HG02973 (cell line): ENCODE measurements around the gene ANKS1B.

ENCODE experiments used
- ATAC-seq: cut with Tn5 transposase; IDR thresholded peaks from one replicate; pipeline ENCODE4 v1.9.1; 2021; ENCODE audit warnings: moderate library complexity; ENCODE audit not compliant: unreplicated experiment

The ANKS1B gene

DNA sequence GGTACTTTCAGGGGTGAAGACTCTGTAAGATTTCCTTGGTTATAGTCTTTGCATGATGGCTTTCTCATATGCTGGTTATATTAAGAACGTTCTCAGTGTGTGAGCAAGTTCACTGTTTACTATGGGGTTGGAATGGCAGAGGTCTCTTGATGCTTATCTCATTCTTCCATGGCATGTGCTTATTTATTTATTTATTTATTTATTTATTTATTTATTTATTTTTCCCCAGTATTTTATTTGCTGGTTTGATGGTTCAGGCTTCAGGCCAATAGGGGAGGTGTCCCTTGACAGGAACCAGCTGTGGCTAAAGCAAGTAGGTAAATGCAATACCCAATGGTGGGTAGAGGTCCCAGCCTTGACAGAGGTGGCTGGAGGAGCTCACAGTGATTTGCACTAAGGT is 498.5 kb downstream of the ANKS1B start:
- ATAC-seq: no peak

DNA sequence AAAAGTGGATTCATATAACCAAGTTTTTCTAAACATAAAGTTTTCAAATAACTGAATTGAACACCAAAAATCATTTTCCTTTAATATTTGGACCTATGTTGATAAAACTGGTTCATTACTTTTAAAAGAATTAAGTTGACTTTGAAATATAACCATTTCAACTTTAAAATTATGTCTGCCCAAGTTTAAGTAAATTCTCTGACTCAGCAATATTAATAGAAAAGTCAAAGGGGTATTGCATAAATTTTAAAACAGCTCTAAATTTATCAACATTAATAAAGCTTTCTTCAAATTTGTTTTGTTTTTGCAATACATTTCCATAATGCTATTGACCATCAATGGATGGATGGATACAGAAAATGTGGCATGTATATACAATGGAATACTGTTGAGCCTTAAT is 505.6 kb downstream of the ANKS1B start:
- ATAC-seq: no peak

DNA sequence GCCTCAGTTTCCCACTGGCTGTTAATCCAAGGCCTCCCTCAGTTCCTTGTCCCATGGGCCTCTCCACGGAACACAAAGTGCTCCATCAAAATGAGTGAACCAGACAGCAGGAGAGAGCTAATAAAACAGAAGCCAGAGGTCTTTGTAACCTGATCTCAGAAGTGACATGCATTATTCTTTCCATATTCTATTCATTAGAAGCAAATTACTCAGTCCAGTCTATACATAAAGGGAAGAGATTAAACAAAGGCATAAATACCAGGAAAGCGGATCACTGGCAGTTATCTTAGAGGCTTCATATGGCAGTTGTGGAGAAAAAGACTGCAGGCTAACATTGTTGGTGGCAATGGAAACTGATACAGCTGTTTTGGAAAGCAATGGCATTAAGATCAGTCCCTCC is 507.8 kb downstream of the ANKS1B start:
- no peak for ATAC-seq

DNA sequence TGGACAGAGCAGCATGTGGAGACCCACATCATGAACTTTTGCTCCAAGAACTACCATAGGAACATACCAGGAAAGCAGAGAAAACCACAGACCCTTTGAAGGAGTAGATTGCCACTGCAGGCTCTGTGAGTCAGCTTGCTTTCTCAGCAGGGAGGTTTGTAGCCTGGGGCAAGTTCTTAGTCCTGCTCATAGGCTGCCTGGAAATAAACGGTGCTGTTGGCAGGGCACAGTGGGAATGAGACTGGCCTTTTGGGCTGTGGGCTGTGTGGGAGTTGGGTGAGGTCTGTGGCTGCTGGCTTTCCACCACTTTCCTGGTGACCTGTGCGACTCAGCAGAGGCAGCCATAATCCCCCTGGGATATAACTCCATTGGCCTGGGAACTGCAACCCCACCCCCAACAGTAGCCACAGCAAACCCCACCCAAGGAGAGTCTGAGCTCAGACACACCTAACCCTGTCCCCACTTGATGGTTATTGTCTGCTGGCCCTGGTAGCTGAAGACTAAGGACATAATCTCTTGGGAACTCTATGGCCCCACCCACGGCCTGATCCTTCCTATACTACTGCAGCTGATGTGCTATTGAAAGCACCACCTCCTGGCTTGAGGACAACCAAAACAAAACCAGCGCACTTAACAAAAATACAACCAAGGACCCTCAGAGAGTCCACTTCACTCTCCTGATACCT is 529.2 kb downstream of the ANKS1B start:
- no peak for ATAC-seq

GRCh38 chr12:99454539-99455172 is 530.1 kb downstream of the ANKS1B start:
- no peak for ATAC-seq

GRCh38 chr12:99453836-99454538 is 530.7 kb downstream of the ANKS1B start:
- ATAC-seq: peak; percentile 61

DNA sequence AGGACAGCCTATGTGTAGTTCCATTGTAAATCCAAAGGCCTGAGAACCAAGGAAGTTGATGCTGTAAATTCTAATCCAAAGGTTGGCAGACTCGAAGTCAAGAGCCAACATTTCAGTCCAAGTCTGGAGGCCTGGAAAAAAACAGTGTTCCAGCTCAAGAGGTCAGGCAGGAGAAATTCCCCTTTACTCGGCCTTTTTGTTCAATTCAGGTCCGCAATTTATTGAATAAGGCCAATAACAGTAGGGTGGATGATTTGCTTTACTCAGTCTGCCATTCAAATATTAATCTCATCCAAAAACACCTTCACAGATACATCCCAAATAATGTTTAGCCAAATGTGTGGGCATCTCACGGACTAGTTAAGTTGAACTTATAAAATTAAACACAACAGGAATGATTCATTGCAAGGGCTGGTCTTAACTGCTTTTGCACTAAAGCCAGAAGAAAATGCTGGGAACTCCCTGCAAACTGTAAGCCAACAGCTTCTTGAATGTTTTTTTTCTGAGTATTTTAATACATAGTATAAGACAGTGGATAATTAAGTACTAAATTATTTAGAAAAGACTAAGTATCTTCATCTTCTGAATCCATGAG is 534.6 kb downstream of the ANKS1B start:
- ATAC-seq: no peak

GRCh38 chr12:99444859-99445316 is 539.8 kb downstream of the ANKS1B start:
- ATAC-seq: peak; percentile 70

GRCh38 chr12:99442758-99443157 is 542.0 kb downstream of the ANKS1B start:
- no peak for ATAC-seq

GRCh38 chr12:99439399-99439798 is 545.3 kb downstream of the ANKS1B start:
- no peak for ATAC-seq

DNA sequence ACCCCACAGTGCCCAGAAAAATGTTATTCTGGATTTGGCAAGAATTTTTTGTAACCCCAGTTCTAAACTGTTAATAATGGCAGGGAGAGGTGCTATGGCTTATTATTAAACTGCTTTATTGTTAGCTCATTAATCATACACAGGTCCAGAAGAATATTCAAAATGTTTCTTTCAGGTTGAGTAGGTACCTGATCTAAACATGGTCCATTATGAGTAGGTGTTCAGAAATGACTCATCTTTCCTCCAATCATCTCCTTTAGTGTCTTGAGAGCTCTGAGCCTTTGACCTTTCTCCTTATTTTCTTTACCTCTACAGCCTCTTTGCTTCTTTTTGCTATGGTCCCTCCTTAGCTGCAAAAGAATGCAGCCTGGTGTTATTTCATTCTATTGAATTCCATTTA is 548.2 kb downstream of the ANKS1B start:
- ATAC-seq: peak; percentile 99

DNA sequence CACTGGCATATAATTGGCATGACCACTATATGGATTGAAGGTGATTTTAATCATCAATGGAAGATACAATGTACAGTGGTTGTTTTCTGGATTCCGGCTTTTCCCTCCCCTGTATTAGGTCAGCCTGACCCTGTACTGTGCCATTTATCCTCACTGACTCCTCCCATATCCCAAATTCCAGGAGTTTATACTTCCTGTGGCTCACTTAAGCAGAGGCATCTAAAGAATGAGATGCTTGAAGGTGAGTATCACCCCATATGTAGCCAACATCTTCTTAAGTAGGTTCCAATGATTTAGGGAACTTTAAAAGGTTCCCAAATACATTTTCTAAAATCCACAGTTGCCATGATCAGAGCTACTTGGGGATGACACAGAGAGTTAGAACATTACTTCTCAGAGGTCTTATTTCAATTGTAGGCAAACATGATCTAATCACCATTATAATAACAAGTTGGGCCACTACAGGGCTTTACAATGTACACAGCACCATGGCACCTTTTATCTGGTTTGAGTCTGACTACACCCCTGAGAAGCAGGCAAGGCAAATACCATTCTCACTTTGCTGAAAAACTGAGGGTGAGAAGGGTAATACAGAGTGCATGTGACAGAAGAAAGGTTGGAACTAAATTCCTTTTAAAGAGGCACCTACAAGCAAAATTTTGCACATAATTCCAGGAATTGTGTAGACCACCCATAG is 549.5 kb downstream of the ANKS1B start:
- ATAC-seq: no peak

DNA sequence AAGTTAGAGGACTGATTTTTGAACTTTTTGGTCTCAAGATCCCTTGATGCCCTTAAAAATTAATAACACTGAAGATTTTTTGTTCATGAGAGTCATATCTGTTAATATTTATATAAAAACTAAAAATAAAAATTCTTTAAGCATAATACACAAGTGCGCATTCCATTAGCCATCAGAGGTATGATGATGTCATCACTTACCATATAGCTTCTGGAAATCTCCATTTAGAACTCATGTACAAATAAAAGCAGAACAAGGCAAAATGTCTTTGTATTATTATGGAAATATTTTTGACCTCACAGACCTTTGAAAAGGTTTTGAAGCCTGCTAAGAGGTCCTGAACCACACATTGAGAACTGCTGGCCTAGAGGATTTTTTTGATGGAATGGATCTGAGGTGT is 551.6 kb downstream of the ANKS1B start:
- no peak for ATAC-seq

DNA sequence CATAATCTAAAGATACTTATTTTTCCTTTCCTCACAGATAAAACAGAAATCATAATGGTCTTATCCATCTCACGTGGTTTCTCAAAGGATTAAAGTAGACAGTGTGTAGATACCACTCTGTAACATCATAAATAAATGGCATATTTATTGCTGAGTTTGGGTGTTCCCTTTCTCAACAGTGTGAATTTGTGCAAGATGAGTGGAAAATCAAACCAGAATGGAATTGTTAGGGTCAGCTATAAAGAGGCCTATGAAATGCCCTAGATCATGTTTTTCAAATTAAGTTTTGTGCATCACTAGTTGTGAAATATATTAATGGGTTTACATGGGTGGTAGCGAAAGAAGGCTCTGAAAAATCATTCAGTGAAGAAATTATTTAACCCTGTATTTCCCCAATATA is 553.5 kb downstream of the ANKS1B start:
- ATAC-seq: no peak

DNA sequence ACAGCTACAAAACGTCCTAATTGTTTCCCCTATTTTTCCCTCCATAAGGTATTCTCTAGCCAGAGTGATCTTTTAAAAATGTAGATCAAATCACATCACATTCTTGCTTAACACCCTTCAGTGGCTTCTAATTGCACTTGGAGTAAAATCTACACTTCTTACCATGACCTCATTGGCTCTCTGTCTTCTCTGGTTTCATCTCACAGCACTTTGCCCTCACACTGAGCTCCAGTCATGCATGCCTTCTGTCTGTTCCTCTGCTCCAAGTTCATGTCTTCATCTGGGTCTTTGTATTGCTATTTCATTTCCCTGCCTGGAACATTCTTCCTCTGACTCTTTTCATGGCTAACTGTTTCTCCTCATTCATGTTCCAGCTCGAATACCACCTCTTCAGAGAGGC is 557.6 kb downstream of the ANKS1B start:
- ATAC-seq: no peak

GRCh38 chr12:99418379-99418778 is 566.4 kb downstream of the ANKS1B start:
- ATAC-seq: no peak

DNA sequence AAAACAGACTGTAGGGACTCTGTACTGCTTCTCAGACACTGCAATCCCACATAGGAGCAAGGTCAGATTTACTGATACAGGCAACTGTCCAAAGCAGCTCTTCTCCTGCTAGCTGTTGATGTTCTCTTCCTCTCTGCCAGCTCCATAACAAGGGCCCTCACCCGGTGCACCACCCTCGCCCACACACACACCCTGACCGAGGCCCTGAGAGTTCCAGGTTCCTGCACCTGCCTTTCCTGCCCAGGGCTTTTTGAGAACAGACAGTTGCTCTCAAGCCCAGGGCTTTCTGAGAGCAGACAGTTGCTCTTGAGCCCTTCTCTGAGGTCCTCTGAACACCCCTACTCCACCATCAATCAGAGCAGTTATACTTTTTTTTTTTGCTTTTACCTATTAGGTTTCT is 571.0 kb downstream of the ANKS1B start:
- ATAC-seq: no peak

DNA sequence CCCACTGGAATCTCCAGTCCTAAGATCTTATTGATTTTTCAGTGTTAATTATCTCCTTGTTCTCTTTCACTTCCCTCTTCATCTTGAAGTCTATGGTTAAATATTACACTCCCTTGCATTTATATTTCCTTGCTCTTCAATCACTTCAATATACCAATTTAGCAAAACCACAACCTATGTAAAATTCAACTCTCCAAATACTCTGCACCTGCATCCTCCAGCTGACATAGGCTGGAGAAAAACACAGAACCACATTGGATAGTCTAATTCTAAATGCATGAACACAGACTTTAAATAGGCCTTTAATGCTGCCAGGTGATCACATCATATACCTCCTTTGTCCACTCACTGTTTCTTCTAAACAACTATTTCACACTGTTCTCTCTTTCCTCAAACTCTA is 591.0 kb downstream of the ANKS1B start:
- ATAC-seq: no peak

DNA sequence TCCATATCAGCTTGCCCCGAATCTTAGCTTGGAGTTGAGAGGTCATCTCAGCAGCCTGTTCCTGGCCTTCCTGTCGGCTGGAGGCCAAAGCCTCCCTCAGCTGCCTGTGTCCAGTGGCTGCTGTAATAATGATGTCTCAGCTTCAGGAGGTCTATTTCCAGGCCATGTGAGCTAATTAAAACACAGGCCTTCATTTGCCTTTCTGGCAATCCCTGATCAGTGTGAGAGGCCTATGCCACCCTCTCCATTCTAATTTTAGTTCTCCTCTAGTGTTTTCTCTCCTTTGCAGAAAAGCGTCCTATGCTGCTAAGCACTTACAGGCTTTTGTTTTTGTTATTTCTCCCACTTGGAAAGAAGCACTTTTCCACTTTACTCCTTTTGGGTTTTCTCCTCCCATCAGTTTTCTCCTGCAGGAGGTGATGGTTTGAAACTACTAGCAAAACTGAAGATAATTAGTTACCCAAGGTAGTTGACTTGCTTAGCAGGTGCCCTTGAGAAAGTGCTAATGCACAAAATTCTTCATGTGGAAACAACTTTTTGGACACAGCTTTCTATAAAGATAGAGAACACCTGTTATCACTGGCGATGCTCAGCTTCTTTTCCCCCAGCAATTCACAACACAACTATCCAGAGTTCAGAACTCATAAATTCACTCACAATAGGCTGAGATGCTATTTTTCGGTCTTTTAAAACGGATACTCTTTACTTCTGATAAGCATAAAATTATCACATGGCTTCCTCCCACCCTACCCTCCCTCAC is 592.5 kb downstream of the ANKS1B start:
- ATAC-seq: no peak

- ATAC-seq: no peak
Observed at GRCh38 chr12:99390707-99391106, 594.0 kb downstream of the ANKS1B start.
